ENCODE data around the gene CYP27B1. TPM values are rescaled to one million over a fixed set of nuclear protein-coding genes. Genes with fewer than 3 reads are reported as not detected.

CYP27B1 gene
- total and polyA plus RNA-seq, 10 of the 15 experiments (the other 5 are each of a cell fraction or from before 2014, with no cell fraction given): 0.10 to 2.7 (median 1.1) TPM

- TF ChIP-seq MEF2A (IDR thresholded peaks at IDR 0.05; ENCODE audit: insufficient read depth, low read depth, low read length) (peak; percentile 75; the same call in 1 of the 2 replicates), ZBTB40 (IDR thresholded peaks at IDR 0.05; ENCODE audit: borderline replicate concordance) (peak; percentile 36; the same call in 1 of the 2 replicates), ATF7 (IDR thresholded peaks at IDR 0.05; ENCODE audit: low read depth) (peak; percentile 71), POLR2AphosphoS5 (IDR thresholded peaks at IDR 0.05; ENCODE audit: low read length) (peak; percentile 94), MTA2 (IDR thresholded peaks at IDR 0.05; ENCODE audit: low read depth) (0 out of 2 replicates have a peak, but pooled peaks have one; percentile 28), BRCA1 (IDR thresholded peaks at IDR 0.05; ENCODE audit: low read depth, low read length) (no peak), TBL1XR1 (IDR thresholded peaks at IDR 0.05; ENCODE audit: low read depth, low read length) (no peak), CHD4 (IDR thresholded peaks at IDR 0.05) (no peak), TCF3 (IDR thresholded peaks at IDR 0.05; ENCODE audit: borderline replicate concordance, insufficient read depth, low read depth, low read length) (no peak), LARP7 (IDR thresholded peaks at IDR 0.05) (peak; percentile 72), PML (IDR thresholded peaks at IDR 0.05; ENCODE audit: low read length) (peak; percentile 92; the same call in 1 of the 2 replicates), RAD51 (IDR thresholded peaks at IDR 0.05) (no peak), RBBP5 (conservative IDR thresholded peaks at IDR 0.05) (no peak)
- TF ChIP-seq, protein P1, sequence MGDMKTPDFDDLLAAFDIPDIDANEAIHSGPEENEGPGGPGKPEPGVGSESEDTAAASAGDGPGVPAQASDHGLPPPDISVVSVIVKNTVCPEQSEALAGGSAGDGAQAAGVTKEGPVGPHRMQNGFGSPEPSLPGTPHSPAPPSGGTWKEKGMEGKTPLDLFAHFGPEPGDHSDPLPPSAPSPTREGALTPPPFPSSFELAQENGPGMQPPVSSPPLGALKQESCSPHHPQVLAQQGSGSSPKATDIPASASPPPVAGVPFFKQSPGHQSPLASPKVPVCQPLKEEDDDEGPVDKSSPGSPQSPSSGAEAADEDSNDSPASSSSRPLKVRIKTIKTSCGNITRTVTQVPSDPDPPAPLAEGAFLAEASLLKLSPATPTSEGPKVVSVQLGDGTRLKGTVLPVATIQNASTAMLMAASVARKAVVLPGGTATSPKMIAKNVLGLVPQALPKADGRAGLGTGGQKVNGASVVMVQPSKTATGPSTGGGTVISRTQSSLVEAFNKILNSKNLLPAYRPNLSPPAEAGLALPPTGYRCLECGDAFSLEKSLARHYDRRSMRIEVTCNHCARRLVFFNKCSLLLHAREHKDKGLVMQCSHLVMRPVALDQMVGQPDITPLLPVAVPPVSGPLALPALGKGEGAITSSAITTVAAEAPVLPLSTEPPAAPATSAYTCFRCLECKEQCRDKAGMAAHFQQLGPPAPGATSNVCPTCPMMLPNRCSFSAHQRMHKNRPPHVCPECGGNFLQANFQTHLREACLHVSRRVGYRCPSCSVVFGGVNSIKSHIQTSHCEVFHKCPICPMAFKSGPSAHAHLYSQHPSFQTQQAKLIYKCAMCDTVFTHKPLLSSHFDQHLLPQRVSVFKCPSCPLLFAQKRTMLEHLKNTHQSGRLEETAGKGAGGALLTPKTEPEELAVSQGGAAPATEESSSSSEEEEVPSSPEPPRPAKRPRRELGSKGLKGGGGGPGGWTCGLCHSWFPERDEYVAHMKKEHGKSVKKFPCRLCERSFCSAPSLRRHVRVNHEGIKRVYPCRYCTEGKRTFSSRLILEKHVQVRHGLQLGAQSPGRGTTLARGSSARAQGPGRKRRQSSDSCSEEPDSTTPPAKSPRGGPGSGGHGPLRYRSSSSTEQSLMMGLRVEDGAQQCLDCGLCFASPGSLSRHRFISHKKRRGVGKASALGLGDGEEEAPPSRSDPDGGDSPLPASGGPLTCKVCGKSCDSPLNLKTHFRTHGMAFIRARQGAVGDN (IDR thresholded peaks at IDR 0.05): no peak
- TF ChIP-seq, protein P2, sequence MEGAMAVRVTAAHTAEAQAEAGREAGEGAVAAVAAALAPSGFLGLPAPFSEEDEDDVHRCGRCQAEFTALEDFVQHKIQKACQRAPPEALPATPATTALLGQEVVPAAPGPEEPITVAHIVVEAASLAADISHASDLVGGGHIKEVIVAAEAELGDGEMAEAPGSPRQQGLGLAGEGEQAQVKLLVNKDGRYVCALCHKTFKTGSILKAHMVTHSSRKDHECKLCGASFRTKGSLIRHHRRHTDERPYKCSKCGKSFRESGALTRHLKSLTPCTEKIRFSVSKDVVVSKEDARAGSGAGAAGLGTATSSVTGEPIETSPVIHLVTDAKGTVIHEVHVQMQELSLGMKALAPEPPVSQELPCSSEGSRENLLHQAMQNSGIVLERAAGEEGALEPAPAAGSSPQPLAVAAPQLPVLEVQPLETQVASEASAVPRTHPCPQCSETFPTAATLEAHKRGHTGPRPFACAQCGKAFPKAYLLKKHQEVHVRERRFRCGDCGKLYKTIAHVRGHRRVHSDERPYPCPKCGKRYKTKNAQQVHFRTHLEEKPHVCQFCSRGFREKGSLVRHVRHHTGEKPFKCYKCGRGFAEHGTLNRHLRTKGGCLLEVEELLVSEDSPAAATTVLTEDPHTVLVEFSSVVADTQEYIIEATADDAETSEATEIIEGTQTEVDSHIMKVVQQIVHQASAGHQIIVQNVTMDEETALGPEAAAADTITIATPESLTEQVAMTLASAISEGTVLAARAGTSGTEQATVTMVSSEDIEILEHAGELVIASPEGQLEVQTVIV (IDR thresholded peaks at IDR 0.05; ENCODE audit: borderline replicate concordance, partially characterized antibody): peak; percentile 61
- TF ChIP-seq, protein P3, sequence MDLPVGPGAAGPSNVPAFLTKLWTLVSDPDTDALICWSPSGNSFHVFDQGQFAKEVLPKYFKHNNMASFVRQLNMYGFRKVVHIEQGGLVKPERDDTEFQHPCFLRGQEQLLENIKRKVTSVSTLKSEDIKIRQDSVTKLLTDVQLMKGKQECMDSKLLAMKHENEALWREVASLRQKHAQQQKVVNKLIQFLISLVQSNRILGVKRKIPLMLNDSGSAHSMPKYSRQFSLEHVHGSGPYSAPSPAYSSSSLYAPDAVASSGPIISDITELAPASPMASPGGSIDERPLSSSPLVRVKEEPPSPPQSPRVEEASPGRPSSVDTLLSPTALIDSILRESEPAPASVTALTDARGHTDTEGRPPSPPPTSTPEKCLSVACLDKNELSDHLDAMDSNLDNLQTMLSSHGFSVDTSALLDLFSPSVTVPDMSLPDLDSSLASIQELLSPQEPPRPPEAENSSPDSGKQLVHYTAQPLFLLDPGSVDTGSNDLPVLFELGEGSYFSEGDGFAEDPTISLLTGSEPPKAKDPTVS (IDR thresholded peaks at IDR 0.05; ENCODE audit: low read depth, low read length): peak; percentile 64; the same call in 1 of the 2 replicates
Observed at GRCh38 chr12:57782608-57783465, 16.0 kb upstream of the CYP27B1 start, which contains the start of gene TSFM (continued).

Data from GM12878 (cell line).